GM03348 (cell line): ENCODE results near the gene BAIAP2L2.
"Not testable (repeated sequence)": the region's sequence is repeated elsewhere in the genome, so short reads cannot be mapped to it uniquely, and the experiment has no call there.

Source experiments
- DNase-seq: peaks from one replicate; pipeline ENCODE4 v3.0.0; 2012; ENCODE audit warnings: low spot score

BAIAP2L2 gene

DNA sequence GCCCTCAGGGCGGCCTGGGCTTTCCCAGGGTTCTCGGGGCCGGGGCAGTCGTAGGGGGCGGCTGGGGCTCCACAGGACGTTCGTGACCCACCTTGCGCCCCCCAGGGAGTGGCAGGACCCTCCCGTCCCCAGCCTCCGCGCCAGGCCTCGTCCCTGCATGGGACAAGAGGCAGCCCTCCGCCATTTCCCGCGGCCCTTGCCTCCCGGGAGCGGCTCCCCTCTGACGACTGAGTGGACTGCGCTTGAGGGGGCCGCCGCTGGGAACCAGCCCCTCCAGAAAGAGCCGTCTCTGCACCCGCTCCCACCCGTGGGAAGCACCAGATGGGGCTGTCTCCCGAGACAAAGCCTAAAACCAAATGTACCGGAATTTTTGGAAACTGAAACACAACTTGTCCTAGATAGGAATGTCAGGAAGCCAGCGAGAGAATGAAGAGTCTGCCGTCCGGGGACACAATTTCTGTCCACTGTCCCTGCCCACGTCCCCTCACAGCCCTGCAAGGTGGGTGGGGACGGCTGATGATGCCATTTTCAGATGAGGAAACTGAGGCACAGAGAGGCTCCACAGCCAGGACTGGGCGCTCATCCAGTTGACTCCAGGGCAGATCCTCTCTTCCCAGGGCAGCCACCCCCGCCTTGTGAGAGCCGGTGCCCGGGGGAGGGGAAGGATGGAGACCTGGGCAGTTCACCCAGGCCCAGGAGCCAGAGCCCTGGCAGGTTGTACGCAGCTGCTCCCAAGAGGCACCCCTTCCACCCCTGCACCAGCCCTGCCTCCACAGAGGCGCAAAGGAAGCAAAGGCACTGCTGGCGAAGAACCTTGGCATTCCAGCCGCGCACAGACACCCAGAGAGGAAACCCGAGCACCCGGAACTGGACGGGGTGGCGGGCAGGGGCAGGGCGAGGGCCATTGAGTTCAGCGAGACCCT, 71.3 kb downstream of the BAIAP2L2 start:
- DNase-seq: no peak

DNA sequence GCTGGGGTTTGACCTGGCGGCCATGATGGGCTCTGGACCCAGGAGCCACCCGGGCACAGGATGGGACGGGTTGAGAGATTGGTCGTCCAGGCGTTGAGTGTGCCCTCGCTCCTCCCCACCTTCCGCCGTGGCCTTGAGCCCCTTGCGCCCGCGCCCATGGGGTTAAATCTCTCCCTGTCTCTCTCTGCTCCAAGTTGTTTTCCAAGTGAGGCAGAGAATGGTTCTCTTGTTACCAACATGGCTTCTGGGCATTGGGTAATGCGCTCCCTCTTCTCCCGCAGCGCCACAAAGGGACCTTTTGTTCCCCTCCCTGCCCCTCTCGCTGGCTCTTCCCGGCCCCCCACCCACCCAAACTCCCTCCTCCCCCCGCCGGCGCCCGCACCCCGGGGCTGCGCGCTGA, 72.1 kb downstream of the BAIAP2L2 start:
- DNase-seq: no peak

DNA sequence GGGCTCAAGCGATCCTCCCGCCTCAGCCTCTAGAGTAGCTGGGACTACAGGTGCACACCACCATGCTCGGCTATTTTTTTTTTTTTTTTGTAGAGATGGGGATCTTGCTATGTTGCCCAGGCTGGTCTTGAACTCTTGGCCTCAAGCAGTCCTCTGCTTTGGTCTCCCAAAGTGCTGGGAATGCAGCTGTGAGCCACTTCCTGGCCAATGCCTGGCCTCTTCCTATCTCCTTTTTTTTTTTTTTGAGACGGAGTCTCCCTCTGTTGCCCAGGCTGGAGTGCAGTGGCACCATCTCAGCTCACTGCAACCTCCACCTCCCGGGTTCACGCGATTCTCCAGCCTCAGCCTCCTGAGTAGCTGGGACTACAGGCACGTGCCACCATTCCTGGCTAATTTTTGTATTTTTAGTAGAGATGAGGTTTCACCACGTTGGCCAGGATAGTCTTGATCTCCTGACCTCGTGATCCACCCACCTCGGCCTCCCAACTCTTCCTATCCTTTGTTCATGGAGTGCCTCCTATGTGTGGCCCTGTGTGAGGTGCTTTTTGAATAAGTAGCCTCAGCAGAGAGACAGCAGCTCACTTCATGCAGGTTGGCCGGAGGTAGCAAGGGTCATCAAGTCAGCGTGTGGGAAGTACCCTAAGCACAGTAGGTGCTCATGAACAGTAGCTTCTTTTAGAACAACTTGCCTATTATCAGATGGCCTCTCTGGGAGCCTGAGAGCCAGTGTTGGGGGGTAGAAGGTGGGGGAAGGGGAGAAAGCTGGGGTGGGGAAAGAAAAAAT, 72.9 kb downstream of the BAIAP2L2 start:
- DNase-seq: not testable (repeated sequence)

DNA sequence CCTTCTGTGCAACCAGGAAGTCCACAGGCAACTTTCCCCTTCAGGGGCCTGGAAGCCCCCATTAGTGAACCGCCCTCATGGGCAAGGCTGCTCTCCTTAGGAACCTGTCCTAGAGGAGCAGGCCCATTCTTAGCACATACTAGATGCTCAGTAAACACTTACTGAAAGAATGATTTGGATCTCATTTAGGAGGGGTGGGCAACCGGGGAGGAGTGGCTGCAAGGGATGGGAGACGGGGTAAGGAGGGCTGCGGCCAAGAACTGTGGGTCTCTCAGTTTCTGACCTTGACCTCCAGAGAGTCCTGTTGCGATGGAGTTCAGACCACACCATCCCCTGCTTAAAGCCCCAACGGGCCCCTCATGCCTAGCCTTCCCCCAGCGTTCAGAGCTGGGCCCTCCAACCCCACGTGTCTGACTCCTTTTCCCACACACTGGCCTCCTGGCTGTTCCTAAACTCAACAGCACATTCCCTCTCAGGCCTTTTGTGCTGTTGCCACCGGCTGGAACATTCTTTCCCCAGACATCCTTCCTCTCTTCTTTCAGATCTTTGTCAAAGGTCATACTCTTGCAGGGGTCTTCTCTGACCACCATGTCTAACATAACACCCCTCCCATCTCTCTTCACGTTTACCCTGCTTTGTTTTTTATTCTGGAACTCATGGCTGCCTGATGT, 74.0 kb downstream of the BAIAP2L2 start:
- DNase-seq: no peak

DNA sequence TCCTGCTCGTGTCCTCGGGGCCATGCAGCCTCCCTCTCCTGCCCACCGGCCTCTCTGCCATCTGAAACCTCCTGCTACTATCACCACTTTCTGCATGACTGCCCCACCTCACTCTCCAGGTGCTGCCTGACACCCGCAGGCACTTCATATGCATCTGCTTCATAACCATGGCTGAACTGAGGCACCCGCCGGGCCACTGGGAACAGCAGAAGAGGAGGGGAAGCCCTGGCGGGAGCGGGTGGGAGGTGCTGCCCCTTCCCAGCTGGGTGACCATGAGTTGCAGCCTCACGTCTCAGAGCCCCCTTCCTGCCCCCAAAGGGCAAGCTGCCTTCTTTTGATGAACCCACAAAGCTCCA, 75.0 kb downstream of the BAIAP2L2 start:
- no peak for DNase-seq
